ENCODE results near the gene ADAR. TPM values are rescaled to one million over a fixed set of nuclear protein-coding genes. Genes with fewer than 3 reads are reported as not detected.

The ADAR gene
- polyA plus RNA-seq, 1 donor (not counting 4 experiments of a cell fraction or from before 2014, with no cell fraction given) = 148 TPM

DNA sequence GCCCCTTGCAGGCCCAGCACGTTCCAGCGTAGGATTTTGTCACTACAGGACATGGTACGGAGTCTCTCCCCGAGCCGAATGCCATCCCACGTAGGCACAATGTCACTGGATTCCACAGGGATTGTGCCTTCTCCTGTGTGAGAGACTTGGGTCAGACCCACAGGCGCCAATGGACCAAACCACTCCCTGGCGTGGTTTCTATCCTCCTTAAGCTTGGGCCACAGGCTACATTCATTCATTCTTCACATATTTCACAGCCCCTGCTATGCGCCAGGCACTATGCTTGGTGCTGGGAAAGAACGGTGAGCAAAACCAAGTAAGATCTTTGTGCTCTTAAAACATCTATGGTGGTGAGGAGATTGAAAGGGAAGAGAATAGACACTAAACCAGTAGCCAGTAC lies 21.8 kb downstream of the ADAR start:
- H3K4me1 ChIP-seq (ENCODE audit: control insufficient read depth, extremely low read depth, insufficient read depth, low read length) = no peaks in the 10 kb centered on the region
- no peaks in the 10 kb centered on the region for H3K9me1 ChIP-seq (ENCODE audit: control insufficient read depth, extremely low read depth, insufficient read depth, low read length)
- no peaks in the 10 kb centered on the region for H3K79me2 ChIP-seq (ENCODE audit: control insufficient read depth, insufficient read depth, low read length)
- dilution Hi-C loops (cut with MboI; ENCODE audit: extremely low pct_ligation_motif_present, low sequenced_read_pairs) = no loop called here
- FAIRE-seq (no peak), DNase-seq (ENCODE audit: low read depth, low spot score) (no peak)
- no peak overlapping the region for H2AFZ ChIP-seq (ENCODE audit: control insufficient read depth, low read length)
- TF ChIP-seq, protein P1, sequence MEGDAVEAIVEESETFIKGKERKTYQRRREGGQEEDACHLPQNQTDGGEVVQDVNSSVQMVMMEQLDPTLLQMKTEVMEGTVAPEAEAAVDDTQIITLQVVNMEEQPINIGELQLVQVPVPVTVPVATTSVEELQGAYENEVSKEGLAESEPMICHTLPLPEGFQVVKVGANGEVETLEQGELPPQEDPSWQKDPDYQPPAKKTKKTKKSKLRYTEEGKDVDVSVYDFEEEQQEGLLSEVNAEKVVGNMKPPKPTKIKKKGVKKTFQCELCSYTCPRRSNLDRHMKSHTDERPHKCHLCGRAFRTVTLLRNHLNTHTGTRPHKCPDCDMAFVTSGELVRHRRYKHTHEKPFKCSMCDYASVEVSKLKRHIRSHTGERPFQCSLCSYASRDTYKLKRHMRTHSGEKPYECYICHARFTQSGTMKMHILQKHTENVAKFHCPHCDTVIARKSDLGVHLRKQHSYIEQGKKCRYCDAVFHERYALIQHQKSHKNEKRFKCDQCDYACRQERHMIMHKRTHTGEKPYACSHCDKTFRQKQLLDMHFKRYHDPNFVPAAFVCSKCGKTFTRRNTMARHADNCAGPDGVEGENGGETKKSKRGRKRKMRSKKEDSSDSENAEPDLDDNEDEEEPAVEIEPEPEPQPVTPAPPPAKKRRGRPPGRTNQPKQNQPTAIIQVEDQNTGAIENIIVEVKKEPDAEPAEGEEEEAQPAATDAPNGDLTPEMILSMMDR (optimal IDR thresholded peaks at IDR 0.05 in 1 of 3, IDR thresholded peaks at IDR 0.05 in 1 of 3, conservative IDR thresholded peaks at IDR 0.05 in 1 of 3; ENCODE audit: extremely low read depth in 1 of 3, insufficient read depth in 2 of 3, low read length in 3 of 3) = no peak
- TF ChIP-seq EZH2 (IDR thresholded peaks at IDR 0.05; ENCODE audit: low read length) = no peak
- peaks cover 76 to 77% of the 10 kb centered on the region in 2 experiments for H3K36me3 ChIP-seq (ENCODE audit: control insufficient read depth in 2 of 2, extremely low read depth in 1 of 2, insufficient read depth in 2 of 2, low read length in 2 of 2)
- H3K9me3 ChIP-seq (ENCODE audit: control insufficient read depth, low read depth, low read length) = no peaks in the 10 kb centered on the region
- no peak overlapping the region for H3K4me3 ChIP-seq (ENCODE audit: control insufficient read depth in 2 of 3, extremely low read depth in 1 of 3, insufficient read depth in 2 of 3, low read depth in 1 of 3, low read length in 3 of 3)
- no peak overlapping the region for H3K9ac ChIP-seq (ENCODE audit: control insufficient read depth, extremely low read depth, insufficient read depth, low read length)
- no peak overlapping the region for H3K4me2 ChIP-seq (ENCODE audit: control insufficient read depth, extremely low read depth, insufficient read depth, low read depth, low read length)
- no peaks in the 10 kb centered on the region for H3K27me3 ChIP-seq (ENCODE audit: control insufficient read depth, extremely low read depth, insufficient read depth, low read length)
- H3K27ac ChIP-seq (ENCODE audit: control insufficient read depth, insufficient read depth, low read length) = no peak overlapping the region
- peaks cover 6% of the 10 kb centered on the region for H4K20me1 ChIP-seq (ENCODE audit: control insufficient read depth, extremely low read depth, insufficient read depth, low read length)

DNA sequence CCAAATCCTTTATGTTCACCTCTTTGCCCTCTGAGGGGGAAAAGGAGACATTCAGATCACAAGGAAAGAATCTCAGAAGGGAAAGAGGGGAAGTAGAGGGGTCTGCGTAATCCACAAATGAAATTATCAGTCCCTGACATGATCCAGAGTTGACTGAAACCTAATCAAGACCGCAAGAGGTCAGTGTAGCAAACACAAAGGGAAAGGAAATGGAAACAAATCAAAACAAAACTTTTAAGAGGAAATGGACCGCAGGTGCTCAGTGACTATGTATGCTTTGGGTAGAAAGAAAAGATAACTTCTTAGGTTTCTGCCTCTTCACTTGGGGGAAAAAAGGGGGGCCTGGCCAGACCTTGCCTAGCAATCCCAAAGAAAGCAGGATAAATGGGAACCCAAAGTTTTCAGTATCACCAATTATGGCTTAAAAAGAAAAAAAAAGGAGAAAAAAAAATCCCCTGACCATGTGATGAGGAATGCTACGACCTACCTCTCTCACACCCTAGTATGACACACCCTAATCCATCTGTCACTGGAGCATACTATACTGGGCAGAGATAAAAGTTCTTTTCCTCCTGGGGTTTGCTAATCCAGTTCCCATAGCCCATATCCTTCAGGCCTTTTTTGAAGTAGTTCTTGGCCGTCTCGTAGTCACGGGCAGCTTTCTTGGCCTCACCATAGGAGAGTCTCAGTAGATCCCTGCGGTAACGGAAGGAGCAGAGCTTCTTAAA lies 23.6 kb downstream of the ADAR start:
- Histone ChIP-seq H3K4me2 (ENCODE audit: control insufficient read depth, extremely low read depth, insufficient read depth, low read depth, low read length) (no peak overlapping the region), H3K9me3 (ENCODE audit: control insufficient read depth, low read depth, low read length) (no peaks in the 10 kb centered on the region), H3K9ac (ENCODE audit: control insufficient read depth, extremely low read depth, insufficient read depth, low read length) (no peak overlapping the region), H3K4me3 (ENCODE audit: control insufficient read depth in 2 of 3, extremely low read depth in 1 of 3, insufficient read depth in 2 of 3, low read depth in 1 of 3, low read length in 3 of 3) (no peak overlapping the region), H4K20me1 (ENCODE audit: control insufficient read depth, extremely low read depth, insufficient read depth, low read length) (peaks cover 6% of the 10 kb centered on the region), H3K36me3 (ENCODE audit: control insufficient read depth in 2 of 2, extremely low read depth in 1 of 2, insufficient read depth in 2 of 2, low read length in 2 of 2) (peaks cover 72 to 80% of the 10 kb centered on the region in 2 experiments), H3K27ac (ENCODE audit: control insufficient read depth, insufficient read depth, low read length) (no peak overlapping the region), H3K79me2 (ENCODE audit: control insufficient read depth, insufficient read depth, low read length) (no peaks in the 10 kb centered on the region), H3K4me1 (ENCODE audit: control insufficient read depth, extremely low read depth, insufficient read depth, low read length) (no peaks in the 10 kb centered on the region), H3K9me1 (ENCODE audit: control insufficient read depth, extremely low read depth, insufficient read depth, low read length) (no peaks in the 10 kb centered on the region), H2AFZ (ENCODE audit: control insufficient read depth, low read length) (no peak overlapping the region), H3K27me3 (ENCODE audit: control insufficient read depth, extremely low read depth, insufficient read depth, low read length) (no peaks in the 10 kb centered on the region)
- no peak for TF ChIP-seq EZH2 (IDR thresholded peaks at IDR 0.05; ENCODE audit: low read length)
- TF ChIP-seq, protein P1 (optimal IDR thresholded peaks at IDR 0.05 in 1 of 3, IDR thresholded peaks at IDR 0.05 in 1 of 3, conservative IDR thresholded peaks at IDR 0.05 in 1 of 3; ENCODE audit: extremely low read depth in 1 of 3, insufficient read depth in 2 of 3, low read length in 3 of 3) = no peak
- DNase-seq (ENCODE audit: low read depth, low spot score) (no peak), FAIRE-seq (no peak)
- dilution Hi-C loops (cut with MboI; ENCODE audit: extremely low pct_ligation_motif_present, low sequenced_read_pairs) = no loop called here
